ENCODE data around the gene SMIM22.

The SMIM22 gene

DNA sequence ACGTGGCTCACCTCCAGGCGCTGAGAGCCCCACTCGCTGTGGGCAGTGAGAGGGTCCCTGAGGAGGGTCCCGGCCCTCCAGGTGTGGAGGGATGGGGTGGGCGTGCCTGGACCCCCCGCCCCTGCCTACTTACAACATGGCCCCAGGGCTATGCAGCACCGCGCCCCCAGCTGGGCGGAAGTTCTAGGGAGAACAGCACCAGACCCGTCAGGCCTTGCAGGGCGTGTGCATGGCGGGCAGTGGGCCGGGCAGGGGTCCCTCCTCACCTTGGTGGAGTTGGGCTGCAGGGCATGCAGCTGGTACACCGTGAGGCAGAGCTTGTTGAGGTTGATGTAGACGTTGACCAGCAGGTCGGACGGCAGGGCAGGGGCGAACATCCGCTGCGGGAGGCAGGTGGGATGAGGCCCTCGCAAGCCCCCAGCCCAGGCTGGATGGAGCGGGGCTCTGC lies 2.7 kb downstream of the SMIM22 start:
- no peak for DNase-seq

DNA sequence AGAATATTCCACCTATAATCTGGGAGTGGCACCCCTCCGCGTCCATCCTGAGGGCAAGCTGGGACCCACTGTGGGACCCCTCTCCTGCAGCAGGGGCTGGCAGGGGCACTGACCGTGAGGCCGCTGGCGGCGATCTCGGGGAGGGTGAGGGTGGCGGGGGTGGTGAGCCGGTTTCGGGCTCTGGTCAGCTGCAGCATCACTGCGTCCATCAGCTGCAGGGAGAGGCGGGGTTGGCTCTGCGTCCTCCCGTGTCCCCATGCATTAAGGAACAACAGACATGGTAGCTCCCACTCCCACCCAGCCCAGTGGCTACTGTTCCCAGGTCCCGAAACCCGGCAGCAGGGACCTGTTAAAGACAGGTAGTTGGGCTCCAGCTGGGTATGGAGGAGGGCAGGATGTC lies 3.3 kb downstream of the SMIM22 start:
- no peak for DNase-seq

DNA sequence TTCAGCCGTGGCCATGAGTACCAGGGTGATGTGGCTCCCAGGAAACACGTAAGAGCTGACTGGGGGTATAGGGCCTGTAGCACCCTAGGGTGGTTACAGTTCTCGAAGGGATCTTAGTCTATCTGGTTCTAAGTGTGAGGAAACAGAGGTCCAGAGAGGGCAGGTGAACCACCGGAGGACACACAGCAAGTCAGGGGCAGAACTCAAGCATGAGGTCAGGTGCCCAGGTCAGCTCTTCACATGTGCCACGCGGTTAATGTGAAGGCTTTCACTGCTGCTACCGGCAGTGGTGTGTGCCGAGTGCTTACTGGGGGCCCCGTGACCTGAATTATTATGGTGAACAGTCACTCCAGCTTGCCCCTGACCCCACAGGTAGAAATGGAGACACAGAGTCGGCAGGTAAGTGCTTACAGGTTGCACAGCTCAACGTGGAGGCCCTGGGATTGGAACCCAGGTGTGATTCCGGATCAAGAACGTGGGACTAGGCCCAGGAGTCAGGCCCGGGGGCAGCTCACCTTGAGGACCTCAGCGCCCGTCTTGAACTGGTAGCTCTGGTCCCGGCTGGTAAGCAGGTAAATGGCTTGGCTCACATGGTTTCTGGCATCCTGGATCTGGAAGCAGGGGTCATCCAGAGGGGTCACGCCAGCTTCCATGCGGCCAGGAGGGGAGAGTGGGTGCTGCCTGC lies 4.1 kb downstream of the SMIM22 start:
- DNase-seq = no peak

DNA sequence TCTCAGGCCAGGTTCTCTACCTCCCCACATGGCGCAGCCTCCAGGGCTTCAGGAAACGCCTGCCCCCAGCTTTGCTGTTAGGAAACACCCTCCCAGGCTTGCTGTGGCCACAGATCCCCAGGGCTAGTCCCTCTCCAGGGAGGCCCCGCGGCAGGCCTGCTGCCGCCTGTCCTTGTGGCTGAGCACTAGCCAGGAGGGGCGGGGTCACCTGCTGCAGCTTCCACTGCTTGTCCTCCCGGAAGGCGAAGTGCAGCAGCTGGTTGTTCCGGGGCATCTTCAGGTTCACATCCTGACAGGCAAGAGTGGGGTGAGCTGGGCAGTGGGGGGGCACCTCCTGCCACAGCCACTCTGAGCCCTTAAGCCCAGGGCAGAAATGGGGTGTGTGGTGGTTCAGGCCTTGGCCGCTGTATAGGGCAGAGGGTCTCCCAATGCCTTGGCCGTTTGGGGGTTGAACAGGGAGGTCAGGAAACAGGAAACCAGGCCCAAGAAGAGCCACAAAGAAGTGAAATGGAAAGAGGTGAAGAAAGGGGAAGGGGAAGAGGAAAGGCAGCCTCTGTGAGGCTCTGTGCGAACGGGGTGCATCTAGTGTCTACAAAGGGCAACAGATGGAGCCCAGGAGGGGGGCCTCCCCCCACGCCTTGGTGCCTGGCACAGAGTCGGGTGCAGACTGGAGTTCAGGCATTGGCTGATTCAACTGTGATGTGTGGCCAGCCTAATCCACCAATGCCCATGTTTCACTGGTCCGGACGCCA lies 5.3 kb downstream of the SMIM22 start:
- no peak for DNase-seq

DNA sequence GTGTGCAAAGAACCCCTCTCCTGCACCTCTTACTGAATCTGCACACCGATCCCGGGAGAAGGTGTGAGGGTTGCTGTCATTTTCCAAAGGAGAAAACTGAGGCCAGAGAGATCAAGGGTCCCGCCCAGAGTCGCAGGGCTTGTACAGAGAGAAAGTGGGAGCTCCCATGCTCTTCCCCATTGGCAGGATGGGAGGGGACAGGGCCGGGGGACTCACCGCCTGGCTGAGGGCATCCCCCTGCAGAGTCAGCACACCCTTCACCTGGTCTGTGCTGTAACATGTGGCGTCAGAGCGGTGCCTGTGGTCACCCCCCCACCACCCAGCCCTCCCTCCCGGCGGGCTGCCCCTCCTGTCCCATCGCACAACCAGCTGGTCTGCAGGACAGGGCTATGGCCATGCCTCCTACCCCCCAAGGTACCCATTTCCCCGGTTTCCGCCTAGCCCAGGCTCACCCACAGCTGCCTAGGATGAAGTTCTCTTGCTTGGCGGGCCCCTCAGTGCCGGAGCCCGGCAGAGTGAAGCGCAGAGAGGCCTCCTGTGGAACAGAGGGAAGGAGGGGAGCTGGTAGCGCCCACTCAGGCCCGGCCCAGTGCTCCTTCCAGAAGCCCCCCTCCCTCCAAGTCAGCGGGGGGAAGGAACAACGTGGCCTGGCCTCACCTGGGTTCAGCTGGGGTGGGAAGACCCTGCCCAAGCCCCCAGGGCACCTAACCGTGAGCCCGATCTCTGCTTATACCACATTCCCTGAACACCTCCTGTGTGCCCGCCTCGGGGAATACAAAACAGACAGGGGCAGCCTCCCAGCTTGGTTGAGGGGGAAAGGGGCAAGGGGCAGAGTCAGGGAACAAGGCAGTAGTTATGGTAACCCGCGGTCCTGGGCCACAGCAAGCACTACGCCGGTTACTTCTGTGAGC lies 6.1 kb downstream of the SMIM22 start:
- no peak for DNase-seq

DNA sequence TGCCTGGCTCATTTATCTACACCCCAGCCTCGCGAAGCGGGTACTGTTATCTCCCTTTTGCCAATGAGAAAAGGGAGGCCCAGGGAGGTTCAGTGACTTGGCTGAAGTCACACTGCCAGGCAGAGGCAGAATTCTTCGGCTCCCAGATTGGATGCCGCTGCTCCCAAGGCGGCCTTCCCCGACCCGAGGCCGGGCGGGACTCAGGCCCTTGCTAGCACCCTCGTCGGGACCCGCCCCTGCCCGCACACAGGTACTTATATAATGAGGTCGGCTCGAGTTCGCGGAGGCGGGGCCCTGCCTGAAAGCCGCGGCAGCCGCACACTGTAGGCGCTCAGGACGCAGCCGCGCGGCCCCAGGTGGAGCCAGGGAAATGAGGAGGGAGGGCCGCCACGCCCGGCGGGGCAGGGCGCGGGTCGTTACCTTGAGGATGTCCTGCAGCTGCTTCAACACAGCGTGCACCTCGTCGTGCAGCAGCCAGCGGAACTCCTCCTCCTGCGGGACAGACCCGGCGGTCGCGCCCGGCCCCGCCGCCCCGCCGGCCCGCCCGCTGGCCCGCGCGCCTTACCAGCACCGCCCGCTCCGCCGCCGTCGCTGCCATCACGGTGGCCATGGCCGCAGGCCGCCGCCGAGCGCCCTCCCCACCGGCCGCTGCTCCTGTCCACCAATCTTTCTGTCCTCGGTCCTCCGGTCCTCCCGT lies 6.9 kb downstream of the SMIM22 start, which contains the start of gene ROGDI:
Gene ROGDI (minus strand): TSS at position 672 of the 697 bp plus-strand sequence. CDS start 62 bp downstream, at position 610.
- no peak for DNase-seq

DNA sequence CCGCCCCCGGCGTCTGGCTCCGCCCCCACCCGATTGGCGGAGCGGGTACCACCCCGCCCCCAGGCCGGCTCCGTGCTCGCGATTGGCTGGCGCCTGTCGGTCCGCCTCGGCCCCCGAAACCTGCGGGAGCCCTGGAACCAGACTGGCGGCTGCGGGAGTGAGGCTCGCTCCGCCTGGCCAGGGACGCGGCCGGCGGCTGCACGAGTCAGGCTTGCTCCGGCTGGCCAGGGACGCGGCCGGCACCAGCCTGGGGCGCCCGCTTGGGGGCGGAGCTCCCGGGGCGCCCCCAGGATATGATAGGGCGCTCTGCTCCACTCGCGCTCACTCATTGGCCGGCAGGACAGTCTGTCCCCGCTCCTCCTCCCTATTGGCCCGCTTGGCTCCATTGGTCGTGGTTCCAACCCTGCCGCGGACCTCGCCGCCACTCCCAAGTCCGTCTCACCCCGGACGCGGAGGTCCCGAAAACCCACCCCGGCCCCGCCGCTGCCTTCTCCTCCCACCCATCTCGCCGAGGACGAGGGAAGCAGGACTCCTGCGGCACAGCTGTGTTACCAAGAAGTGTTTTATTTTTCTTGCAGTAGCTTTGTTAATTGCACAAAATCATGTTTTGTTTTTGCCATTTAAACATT lies 7.6 kb downstream of the SMIM22 start:
- DNase-seq = peak; percentile 95

DNA sequence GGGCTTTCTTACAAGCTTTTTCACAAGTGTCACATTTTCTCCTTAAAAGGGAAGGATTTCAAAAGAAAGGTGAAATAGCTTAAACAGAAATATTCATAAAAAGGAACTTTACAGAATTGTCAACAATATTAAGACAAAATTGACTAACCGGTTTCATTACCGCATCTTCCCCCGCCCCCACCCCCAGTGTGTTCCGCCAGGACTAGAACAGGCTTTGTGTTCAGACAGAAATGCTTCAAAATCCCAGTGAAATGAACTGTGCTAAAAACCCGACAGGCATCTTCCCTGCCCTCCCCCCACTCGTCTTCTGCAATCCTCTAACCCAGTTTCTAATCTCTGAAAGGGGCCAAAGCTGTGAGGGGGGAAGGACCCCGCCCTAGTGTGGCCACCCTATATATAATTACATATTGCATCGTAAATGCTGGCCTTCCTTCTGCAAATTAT lies 8.3 kb downstream of the SMIM22 start:
- DNase-seq = no peak

DNA sequence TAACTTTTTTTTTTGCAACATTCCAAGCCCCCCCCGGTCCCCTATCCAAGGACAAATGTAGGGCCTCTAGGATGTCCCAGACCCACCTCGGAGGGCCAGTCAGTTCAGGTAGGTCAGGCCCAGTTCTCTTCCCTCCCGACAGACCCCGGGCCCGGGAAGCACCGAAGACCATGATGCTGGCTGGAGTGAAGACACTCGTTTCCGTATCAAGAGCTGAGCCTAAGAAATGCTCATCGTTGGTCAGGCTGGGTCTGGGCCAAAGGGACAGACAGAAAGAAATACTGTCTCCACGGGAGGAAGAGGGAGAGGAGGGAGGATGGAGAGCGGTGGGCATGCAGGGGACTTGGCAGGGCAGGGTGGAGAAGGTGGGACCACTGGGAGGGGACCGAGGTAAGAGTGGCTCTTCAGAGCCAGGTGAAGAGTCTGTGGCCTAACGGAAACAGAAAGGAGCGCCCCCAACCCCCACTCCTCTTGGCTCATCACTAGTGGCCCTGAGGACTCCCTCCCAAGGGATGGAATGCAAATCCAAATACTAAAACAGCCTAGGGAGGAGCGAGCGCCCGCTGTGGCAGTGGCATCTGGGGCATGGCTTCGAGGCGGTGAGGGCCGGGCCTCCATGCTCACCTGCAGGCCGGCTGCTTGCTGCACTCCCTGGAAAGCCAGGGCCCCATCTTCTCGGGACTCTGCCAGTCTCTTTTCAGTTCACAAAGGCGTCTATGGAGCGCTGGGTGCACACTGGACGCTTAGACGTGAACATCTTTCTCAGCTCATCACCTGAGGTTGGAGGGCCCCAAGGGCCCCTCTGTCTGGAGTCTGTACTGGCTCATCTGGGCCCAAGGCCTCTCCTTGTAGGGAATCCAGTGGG lies 9.0 kb downstream of the SMIM22 start:
- DNase-seq = no peak

DNA sequence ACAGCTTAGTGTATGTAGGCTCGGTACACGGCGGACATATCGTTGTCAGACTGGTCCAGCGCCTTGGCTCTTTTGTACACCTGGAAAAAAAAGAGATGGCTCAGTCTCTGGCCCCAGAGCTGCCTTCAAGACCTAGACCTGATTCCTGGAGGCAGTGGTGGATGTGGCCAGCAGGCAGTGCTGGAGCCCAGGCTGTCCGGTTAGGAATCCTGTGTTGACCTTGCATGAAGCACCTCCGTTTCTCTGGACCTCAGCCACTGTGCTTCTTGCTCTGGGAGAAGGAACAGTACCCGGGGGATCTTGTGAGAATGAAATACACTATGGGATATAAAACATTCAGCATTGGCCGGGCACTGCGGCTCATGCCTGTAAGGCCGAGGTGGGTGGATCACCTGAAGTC lies 10.1 kb downstream of the SMIM22 start:
- DNase-seq = no peak

DNA sequence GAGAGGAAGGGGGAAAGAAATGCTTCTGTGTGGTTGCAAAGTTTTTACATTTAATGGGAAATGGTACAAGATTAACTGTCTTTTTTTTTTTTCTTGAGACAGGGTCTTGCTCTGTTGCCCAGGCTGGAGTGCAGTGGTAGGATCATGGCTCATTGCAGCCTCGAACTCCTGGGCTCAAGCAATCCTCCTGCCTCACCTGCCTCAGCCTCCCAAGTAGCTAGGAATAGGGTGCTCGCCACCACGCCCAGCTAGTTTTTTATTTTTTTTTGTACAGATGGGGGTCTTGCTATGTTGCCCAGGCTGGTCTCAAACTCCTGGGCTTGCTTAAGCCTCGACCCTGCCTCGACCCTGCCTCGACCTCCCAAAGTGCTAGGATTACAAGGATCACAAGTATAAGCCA lies 11.1 kb downstream of the SMIM22 start:
- no peak for DNase-seq

DNA sequence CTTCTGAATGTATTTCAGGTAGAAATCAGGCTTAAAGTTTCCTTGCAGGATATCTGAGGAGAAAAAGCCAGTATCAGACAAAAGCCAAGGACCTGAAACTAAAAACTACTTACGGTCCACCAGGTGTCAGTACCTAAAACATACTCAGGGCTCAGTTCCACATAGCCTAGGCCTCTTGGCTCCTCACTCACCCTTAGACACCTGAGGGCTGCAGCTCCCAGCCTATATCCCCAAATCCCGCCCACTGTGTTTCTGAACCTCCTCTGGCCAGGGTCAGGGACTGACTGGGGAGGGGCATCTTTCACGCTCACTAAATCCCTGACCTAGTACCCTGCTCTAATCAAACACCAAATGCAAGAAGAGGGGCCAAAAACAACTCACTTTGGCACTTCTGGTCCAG lies 16.1 kb downstream of the SMIM22 start:
- DNase-seq = no peak

DNA sequence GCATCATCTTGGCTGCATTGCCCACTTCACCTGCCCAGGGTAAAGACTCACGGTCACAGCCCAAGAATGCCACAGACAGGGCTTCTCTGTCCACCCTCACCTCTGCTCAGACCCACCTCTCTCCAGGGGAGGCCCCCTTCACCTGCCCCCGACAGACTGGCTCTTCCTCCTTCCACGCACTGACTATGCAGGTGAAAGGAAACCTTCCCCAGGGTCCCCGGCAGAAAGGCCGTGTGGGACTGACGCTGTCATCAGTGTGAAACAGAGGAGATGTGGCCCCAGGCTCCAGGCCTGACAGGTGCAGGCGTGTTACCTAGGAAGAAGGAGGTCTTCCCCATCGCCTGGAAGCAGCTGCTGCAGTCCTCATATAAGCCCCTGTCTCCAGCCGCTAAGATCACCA lies 16.6 kb downstream of the SMIM22 start:
- no peak for DNase-seq

DNA sequence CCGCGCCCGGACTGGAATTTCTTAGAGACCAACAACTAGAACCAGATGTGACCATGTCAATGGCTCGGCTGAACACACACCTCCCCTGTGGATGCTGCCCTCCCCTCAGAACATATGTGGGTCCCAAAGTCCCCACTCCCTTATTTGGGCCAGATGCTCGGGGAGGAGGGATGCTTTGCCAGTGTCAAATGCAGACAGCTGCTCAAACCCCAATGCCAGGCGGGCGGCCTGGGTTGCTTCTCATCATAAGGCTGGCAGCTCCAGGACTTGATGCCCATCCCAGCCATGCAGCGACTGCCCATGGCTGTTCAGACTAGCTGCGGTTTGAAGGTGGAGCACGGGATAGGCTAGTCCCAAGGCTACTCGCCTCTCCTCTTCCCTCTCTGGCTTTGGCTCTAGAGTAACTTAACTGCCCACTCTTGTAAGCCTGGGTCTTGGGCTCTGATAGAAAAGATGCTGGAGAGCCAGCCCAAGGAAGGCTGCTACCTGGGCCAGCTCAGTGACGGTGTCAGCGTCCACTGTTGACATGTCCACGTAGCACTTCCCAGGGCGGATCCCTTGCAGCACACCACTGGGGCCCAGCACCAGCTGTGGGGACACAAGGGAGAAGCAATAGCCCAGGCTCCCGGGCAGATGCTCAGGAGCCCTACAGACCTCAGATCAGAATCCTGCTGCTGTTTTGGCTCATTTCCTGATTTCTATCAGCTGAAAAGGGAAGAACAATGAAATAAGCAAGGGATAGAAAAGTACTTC lies 18.3 kb downstream of the SMIM22 start:
- DNase-seq = no peak

DNA sequence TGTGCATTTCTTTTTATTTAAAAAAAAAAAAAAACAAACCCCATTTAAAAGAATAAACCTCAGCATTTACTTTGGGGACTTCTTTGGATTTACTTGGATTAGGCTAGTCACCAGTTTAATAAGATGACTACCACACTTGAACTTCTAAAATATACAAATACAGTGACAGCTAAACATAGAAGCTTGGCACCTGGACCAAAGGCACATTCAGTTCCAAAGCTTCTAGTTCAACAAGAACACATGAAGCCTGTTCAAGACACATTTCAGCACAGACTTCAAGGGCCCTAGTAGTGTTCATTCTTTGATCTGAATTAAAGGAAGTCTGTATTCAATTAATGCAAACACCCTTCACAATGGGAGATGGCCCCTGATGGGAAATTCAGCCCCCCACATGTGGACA lies 18.9 kb downstream of the SMIM22 start:
- DNase-seq = no peak

DNA sequence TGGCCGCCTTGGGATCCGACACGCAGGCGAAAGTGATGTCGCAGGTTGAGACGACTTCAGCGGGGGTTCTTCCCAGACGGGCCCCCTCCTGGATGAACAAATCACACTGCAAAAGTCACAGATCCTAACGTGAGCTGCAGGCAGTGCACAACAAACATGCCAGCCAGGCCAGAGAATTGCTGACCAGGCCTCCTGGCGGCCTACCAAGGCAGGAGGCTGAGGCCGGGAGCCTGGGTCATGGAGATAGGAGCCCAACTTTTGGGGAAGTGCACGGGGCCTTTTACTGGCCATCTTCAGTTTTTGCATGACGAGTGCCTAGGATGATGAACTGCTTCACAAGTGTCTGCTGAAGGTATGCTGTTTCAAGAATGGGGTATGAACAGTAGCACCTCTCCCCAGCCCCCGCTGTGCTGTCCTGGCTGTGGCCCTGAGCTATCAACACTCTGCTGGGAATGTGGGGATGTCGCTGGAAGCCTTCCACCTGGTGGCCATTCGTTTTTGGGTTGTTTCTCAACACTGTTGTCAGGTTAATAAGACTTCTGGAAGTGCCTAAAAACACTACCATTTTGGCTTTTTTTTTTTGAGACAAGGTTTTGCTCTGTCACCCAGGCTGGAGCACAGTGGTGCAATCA lies 19.5 kb downstream of the SMIM22 start:
- DNase-seq = no peak

DNA sequence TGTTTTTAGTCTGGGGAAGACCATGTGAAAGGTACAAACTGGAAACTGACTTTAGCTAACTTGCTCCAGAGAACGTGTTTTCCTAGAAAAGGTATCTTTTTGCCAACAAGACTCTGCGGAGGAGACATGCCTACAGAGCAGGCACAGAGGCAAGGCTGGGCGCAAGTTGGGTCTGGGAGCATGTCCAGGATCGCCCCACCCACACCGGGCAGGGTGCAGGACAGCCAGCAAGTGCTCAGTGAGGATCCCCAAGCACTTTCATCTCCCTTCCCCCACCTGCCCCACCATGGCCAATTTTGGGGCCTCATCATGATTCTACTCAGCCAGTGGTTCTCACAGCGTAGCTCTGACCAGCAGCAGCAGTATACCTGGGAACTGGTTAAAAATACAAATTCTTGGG lies 25.5 kb downstream of the SMIM22 start:
- DNase-seq = no peak

DNA sequence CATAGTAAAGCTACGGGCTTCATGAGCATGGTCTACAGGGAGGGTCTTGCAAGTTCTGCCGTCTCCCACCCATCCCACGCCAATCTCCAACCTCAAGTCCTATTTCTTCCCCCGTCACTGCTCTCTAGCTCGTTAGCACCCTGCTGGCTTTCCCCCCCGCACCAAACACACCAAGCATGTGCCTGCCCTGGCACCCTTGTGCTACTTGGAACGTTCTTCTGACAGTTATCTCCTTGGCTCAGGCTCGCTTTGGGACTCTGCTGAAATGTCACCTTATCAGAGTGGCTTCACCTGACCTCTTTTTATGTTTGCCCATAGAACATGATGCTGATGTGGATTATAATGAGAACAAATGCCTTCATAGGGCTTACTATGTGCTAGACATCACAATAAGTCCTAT lies 30.0 kb downstream of the SMIM22 start:
- DNase-seq = no peak

DNA sequence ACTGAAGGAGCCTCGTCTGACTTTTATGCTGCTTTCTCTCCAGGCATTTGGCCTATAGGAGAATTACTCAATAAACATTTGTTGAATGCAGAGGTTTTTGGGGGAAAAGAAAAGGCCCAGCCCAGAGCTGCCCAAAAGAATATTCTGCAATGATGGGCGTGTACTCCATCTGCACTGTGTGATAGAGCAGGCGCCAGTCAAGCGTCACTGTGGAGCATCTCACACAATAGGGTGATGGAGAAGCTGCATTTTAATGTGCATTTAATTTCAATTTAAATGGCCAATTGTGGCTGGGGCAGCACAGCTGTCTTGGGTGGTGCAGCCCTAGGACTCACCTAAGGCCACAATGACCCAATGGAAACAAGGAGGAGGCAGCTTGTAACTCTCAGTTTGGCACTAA lies 31.4 kb downstream of the SMIM22 start:
- DNase-seq = no peak

DNA sequence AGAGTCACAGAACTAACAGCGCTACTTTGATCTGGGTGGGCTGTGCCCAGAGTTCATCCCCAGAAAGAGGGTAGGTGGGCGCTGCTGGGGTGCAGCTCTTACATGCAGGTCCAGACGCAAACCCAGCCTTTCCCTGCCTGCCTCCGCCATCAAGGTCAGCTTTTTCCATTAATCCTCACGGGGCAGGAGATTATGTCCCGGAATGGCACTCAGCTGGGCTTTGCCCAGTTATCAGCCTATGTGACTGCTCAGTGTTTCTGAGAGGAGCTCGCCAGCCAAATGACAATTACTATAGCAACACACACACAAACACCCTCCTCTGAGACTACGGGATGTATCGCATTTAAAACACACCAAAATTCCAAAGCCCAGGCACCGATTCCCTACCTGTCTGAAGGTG lies 31.8 kb downstream of the SMIM22 start:
- no peak for DNase-seq

Data from T1000 (cell line).